HL-60 (cell line): Measurements from ENCODE around the gene ARHGEF7.

Experiments used
- GABPA ChIP-seq: IDR thresholded peaks from 2 replicates; pipeline ENCODE4 v1.6.1; 2012; ENCODE audit warnings: low read depth
- POLR2AphosphoS5 ChIP-seq: IDR thresholded peaks from 2 replicates; pipeline ENCODE4 v1.6.1; 2012; ENCODE audit warnings: low read depth
- SPI1 ChIP-seq: IDR thresholded peaks from 2 replicates; pipeline ENCODE4 v1.6.1; 2012; ENCODE audit warnings: low read depth, mild to moderate bottlenecking, borderline replicate concordance
- TF ChIP-seq, protein P1 (sequence below): IDR thresholded peaks from one replicate; pipeline ENCODE4 v1.5.1; 2011; ENCODE audit warnings: low read length, control low read depth, inconsistent platforms; ENCODE audit not compliant: insufficient read depth
- TF ChIP-seq, protein P2 (sequence below): IDR thresholded peaks from 2 replicates; pipeline ENCODE4 v1.6.1; 2012; ENCODE audit warnings: low read depth; ENCODE audit not compliant: insufficient replicate concordance

DNA sequence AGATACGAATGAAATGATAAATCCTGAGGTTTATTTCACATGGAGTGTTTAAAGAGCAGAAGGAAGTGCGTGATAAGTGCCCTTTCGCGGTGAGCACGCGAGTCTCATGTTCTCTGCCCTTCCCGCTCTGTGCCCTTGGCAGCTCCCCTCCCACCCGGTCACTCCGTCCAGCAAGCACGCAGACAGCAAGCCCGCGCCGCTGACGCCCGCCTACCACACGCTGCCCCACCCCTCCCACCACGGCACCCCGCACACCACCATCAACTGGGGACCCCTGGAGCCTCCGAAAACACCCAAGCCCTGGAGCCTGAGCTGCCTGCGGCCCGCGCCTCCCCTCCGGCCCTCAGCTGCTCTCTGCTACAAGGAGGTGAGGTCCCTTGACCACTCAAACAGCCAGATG, 167.9 kb downstream of the ARHGEF7 start:
- TF ChIP-seq, protein P1, sequence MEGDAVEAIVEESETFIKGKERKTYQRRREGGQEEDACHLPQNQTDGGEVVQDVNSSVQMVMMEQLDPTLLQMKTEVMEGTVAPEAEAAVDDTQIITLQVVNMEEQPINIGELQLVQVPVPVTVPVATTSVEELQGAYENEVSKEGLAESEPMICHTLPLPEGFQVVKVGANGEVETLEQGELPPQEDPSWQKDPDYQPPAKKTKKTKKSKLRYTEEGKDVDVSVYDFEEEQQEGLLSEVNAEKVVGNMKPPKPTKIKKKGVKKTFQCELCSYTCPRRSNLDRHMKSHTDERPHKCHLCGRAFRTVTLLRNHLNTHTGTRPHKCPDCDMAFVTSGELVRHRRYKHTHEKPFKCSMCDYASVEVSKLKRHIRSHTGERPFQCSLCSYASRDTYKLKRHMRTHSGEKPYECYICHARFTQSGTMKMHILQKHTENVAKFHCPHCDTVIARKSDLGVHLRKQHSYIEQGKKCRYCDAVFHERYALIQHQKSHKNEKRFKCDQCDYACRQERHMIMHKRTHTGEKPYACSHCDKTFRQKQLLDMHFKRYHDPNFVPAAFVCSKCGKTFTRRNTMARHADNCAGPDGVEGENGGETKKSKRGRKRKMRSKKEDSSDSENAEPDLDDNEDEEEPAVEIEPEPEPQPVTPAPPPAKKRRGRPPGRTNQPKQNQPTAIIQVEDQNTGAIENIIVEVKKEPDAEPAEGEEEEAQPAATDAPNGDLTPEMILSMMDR = no peak
- TF ChIP-seq POLR2AphosphoS5 = no peak
- TF ChIP-seq, protein P2, sequence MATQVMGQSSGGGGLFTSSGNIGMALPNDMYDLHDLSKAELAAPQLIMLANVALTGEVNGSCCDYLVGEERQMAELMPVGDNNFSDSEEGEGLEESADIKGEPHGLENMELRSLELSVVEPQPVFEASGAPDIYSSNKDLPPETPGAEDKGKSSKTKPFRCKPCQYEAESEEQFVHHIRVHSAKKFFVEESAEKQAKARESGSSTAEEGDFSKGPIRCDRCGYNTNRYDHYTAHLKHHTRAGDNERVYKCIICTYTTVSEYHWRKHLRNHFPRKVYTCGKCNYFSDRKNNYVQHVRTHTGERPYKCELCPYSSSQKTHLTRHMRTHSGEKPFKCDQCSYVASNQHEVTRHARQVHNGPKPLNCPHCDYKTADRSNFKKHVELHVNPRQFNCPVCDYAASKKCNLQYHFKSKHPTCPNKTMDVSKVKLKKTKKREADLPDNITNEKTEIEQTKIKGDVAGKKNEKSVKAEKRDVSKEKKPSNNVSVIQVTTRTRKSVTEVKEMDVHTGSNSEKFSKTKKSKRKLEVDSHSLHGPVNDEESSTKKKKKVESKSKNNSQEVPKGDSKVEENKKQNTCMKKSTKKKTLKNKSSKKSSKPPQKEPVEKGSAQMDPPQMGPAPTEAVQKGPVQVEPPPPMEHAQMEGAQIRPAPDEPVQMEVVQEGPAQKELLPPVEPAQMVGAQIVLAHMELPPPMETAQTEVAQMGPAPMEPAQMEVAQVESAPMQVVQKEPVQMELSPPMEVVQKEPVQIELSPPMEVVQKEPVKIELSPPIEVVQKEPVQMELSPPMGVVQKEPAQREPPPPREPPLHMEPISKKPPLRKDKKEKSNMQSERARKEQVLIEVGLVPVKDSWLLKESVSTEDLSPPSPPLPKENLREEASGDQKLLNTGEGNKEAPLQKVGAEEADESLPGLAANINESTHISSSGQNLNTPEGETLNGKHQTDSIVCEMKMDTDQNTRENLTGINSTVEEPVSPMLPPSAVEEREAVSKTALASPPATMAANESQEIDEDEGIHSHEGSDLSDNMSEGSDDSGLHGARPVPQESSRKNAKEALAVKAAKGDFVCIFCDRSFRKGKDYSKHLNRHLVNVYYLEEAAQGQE = no peak
- TF ChIP-seq SPI1 = no peak
- no peak for TF ChIP-seq GABPA
